NCI-H510A treated with DMSO at 0.1 percent for 48 hours (cell line): ENCODE results near the gene KCNQ1.

ENCODE experiments used
- DNase-seq: peaks from one replicate; lab custom pipeline; 2025; lab: John Stamatoyannopoulos, UW

KCNQ1 gene

DNA sequence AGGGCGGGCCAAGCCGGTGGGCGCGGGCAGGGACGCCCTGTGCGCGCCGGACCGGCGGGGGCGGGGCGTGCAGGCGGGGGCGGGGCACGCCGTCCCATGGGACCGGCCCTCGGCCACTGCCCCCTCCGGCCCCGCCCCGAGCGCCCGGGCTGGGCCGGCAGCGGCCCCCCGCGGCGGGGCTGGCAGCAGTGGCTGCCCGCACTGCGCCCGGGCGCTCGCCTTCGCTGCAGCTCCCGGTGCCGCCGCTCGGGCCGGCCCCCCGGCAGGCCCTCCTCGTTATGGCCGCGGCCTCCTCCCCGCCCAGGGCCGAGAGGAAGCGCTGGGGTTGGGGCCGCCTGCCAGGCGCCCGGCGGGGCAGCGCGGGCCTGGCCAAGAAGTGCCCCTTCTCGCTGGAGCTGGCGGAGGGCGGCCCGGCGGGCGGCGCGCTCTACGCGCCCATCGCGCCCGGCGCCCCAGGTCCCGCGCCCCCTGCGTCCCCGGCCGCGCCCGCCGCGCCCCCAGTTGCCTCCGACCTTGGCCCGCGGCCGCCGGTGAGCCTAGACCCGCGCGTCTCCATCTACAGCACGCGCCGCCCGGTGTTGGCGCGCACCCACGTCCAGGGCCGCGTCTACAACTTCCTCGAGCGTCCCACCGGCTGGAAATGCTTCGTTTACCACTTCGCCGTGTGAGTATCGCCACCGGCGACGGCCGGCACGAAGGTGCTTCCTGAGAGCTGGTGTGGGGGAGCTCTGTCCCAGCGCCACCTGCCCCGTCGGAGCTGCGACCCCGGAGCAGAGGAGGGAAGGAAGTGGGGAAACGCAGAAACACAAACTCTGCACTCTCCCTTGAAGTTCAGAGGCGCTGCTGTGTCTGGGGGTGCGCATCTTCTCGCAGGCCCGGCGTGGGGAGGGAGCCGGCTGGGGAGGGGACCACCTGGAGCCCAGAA is at the start of gene KCNQ1:
Gene KCNQ1, plus strand, starts transcription at position 188 of the 925 bp plus-strand sequence. Its CDS starts 91 bp downstream, at position 279.
- DNase-seq: no peak

DNA sequence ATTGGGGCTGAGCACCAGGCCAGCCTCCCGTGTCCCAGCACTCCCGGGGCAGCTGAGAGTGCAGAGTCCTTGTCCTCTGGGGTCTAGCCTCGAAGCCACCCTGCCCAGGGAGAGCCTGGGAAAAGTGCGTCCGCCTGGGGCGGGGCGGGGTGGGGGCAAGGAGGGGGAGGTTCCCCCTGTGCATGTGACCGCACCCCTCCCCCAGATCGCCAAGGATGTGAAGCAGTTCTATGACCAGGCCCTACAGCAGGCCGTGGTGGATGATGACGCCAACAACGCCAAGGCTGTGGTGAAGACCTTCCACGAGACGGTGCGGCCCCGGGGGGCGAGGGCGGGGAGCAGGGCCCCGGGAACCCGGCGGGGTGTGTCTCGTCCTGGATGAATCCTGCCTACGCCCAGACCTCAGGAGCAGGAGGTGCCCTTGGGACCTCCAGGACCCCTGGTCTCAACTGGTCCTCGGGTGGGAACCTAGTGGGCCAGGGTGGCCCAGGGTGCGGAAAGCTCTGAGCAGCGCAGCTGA is 49.5 kb upstream of the KCNQ1 start:
- no peak for DNase-seq

GRCh38 chr11:2395856-2396255 is 49.0 kb upstream of the KCNQ1 start:
- no peak for DNase-seq

GRCh38 chr11:2396471-2396870 is 48.3 kb upstream of the KCNQ1 start:
- no peak for DNase-seq

GRCh38 chr11:2397005-2397404 is 47.8 kb upstream of the KCNQ1 start:
- DNase-seq: no peak

GRCh38 chr11:2398664-2399355 is 46.0 kb upstream of the KCNQ1 start:
- DNase-seq: no peak

- DNase-seq: no peak
Measured at GRCh38 chr11:2399488-2400068, 45.2 kb upstream of the KCNQ1 start.

- DNase-seq: peak; percentile 97
Measured at GRCh38 chr11:2400069-2400761, 44.6 kb upstream of the KCNQ1 start, which contains the start of gene TSSC4. Gene TSSC4, plus strand, starts transcription at chr11:2400750. Its CDS starts 1,884 bp downstream, at chr11:2402634.

- DNase-seq: no peak
Measured at GRCh38 chr11:2400762-2401435, 43.9 kb upstream of the KCNQ1 start.

DNA sequence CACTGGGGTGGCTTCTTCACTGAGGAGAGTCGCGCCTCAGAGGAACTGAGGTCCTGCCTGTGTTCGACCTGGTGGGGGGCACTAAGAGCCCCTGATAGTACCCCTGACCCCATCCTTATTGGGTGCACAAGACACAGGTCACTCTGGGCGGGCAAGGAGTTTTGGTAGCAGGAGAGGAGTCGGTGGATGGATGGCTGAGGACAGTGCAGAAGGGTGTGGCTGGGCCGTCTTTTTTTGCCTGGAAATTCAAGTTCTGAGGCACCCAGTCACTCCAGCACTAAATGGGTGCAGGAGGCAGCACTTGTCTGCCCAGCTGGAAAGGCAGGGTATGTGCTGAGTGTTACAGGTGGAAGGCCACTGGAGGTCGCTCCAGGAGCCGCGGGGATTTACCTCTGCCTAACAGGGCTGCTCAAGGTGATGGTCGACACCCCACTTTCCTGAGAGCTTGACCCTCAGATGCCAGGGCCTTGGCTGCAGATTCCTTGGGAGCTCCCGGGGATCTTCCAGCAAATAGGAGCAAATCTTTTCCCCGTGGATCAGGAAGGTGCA is 43.3 kb upstream of the KCNQ1 start:
- DNase-seq: no peak

- DNase-seq: no peak
Measured at GRCh38 chr11:2402106-2402505, 42.7 kb upstream of the KCNQ1 start.

DNA sequence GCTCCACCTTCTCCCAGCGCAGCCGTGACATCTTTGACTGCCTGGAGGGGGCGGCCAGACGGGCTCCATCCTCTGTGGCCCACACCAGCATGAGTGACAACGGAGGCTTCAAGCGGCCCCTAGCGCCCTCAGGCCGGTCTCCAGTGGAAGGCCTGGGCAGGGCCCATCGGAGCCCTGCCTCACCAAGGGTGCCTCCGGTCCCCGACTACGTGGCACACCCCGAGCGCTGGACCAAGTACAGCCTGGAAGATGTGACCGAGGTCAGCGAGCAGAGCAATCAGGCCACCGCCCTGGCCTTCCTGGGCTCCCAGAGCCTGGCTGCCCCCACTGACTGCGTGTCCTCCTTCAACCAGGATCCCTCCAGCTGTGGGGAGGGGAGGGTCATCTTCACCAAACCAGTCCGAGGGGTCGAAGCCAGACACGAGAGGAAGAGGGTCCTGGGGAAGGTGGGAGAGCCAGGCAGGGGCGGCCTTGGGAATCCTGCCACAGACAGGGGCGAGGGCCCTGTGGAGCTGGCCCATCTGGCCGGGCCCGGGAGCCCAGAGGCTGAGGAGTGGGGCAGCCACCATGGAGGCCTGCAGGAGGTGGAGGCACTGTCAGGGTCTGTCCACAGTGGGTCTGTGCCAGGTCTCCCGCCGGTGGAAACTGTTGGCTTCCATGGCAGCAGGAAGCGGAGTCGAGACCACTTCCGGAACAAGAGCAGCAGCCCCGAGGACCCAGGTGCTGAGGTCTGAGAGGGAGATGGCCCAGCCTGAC is 41.7 kb upstream of the KCNQ1 start:
- DNase-seq: no peak

DNA sequence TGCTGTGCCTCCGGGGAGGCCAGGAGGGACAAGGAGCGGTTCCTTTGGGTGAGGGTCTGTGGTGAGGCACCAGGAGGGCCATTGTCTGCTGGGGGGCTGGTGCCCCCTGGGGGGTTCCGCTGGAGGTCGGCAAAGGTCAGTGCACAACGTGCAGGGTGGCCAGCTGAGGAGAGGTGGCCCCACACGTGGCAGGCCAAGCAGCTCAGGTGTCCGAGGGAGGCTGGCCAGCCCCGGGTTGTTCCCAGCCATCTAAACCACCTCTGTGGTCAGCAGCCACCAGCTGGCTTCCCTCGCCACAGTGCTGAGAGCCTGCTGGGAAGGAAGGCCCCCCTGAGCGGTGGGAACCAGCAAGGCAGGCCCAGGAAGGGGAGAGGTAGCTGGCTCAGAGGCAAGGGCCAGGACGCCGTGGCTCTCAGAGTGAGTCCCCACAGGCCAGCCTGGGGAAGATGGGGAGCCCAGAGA is 40.0 kb upstream of the KCNQ1 start:
- DNase-seq: no peak

- DNase-seq: no peak
Measured at GRCh38 chr11:2406451-2406850, 38.4 kb upstream of the KCNQ1 start.

- DNase-seq: no peak
Measured at GRCh38 chr11:2406878-2407410, 37.9 kb upstream of the KCNQ1 start.

DNA sequence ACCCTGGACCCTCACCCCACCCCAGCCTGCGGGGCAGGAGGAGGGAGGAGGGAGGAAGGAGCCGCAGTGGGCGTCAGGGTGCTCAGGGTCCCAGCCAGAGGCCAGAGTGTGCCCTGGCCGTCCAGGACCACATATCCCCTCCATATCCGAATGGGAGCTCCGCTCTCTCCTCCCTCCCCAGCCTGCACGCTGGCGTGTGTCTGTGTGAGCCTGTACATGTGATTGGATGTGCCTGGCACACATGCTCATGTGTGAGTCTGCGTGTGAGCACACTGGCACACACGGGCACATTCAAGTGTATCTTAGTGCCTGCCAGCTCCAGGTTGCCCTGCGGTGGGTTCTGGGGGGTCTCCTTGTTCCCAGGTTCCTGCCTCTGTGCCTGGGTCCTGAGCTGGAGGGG is 36.1 kb upstream of the KCNQ1 start:
- no peak for DNase-seq

- no peak for DNase-seq
Measured at GRCh38 chr11:2409126-2409525, 35.7 kb upstream of the KCNQ1 start.

- DNase-seq: no peak
Measured at GRCh38 chr11:2409611-2410468, 35.0 kb upstream of the KCNQ1 start.

GRCh38 chr11:2410616-2411015 is 34.2 kb upstream of the KCNQ1 start:
- DNase-seq: no peak
